Activated CD4-positive, alpha-beta T cell treated with anti-CD3 and anti-CD28 coated beads, Interleukin-2, amount 50 U/mL, for 1 hour (primary cell): ENCODE data around the gene TMPRSS6.

ENCODE experiments used
- DNase-seq: peaks from one replicate; pipeline ENCODE4 v3.0.0-alpha.2; 2020

TMPRSS6 gene

DNA sequence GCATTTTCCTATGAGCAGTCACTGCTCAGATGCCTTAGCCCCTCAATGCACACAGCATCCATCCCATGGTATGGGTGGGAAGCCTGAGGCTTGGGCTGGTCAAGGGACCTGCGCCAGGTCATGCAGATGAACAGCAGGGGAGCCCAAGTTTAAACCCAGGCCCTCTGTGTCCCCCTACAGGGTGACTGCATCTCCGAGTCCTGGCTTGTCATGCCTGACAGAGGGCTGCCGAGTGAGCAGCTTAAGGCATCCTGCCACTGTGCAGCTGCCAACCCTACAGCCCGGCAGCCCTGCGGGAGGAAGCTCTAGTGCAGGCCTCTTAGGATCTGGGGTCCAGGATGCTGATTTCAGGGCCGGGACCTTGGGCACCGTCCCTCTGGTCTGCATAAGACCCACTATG, 30.2 kb upstream of the TMPRSS6 start:
- DNase-seq: no peak

DNA sequence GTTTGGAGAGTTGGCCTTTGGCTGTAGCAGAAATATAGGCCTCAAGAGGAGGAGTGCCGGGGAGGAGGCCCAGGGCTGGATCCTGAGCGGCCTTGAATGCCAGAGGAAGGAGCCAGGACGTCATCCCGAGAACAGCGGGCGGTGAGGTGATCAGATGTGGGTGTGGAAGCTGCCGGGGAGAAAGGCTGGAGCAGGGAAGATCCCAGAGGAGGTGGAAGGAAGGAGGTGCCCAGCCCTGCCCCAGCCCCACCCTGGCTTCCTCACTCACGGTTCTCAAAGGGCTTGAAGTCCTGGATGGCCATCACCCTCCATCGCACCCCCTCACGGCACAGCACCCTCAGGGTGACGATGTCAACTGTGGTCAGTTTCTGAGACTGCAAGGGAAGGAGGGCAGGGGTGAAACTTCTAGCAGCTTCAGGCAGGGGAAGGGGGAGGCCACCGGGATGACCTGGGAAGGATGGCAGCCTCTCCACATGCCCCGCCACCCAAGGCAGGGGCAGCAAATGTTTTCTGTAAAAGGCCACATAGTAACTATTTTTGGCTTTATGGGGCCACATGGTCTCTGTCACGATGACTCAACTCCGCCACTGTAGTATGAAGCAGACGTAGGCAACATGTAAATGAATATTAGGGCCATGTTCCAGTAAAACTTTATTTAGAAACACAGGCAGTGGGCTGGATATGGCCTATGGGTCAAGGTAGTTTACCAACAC, 29.5 kb upstream of the TMPRSS6 start:
- DNase-seq: no peak

DNA sequence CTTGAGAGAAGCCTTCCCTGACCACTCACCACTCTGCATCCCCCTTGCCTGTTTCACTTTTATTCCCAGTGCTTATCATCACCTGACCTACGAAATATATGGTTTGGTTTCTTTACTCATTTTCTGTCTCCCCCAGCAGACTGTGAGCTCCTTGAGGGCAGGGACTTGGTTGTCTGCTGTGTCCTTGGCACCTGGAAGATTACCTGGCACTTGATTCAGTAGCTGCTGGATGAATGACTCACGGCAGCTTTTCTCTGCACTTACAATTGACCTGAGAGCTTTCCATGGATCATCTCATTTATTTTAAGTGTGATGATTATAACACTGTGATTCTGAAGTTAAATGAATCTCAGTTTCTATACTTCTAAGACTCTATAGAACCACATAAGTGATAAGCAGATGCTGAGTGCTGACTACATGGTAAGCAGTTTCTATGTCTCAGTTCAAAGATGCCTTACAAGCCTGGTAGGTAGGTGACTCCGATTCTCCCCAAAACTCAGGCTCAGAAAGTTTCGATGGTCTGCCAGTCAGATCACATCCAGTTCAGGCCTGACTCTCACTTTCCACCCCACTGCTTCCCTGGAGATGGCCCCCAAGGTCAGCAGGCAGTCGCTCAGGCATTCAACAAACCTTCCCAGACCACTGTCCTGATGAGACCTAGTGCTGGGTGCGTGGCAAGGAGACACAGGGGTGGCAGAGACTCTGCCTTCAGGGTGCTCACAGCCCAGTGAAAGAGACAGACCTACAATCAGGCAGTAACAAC, 28.6 kb upstream of the TMPRSS6 start:
- DNase-seq: no peak

DNA sequence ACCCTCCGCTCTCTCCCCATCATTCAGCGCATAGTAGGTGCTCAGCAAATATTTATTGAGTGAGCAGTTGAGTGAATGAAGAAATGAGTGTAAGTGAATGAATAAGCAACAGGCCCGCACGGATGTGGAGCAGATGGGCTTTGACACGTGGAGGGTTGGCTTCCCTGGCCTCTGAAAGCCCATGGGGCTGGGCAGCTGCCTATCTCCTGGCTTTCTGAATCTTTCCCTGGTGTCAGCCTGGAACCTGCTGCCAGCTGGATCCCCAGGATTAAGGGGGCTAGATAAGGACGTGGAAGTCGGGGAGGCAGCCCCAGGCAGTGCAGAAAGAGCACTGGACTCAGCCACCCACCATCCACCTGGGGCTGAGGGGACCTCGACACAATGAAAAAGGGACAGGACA, 27.6 kb upstream of the TMPRSS6 start:
- no peak for DNase-seq

DNA sequence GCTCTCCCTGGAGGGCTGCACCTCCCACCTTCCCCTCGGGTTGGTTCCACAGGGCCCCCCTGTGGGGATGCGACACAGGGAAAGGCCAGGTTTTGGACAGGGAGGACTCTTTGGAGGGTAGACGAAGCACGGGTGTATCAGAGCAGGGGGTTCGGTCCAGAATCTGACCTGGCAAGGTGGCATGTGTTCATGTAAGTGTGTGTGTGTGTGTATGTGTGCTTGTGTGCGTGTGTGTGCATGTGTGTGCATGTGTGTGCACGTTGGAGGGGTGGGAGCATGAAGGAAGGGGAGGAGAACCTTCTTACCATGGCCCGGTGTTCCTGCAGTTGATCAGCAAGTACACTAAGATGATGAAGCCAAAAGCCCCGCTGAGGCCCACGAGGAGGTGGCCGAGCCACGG, 25.5 kb upstream of the TMPRSS6 start:
- no peak for DNase-seq

DNA sequence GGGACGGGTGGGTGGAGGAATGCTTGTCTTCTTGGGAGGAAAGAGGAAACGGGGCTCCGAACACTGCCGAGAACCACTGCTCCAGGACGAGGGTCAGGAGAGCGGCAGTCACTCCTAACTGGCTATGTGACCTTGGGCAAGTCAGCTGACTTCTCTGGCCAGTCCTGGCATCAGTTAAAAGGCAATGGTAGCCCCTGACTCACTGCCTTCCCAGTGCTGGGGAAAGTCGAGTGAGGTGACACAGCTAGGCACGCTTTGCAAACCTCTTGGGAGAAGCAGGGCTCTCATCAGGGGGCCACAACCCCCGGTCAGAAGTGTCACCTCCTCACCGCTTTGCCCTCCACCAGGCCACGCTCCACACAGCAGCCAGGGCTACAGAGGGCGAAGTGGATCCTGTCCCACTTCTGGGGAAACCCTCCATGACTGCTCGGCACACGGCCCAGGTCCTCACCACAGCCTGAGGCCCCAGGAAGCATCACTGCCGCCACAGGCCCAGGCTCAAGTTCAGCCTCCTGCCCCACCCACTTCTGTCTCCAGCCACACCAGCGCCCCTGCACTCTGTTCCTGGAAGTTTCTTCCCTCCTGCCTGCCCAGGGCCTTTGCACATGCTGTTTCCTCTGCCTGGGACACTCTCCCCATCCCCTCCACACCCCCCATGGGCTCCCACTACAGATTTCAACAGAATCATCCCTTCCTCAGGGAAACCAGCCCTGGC, 23.9 kb upstream of the TMPRSS6 start:
- no peak for DNase-seq

DNA sequence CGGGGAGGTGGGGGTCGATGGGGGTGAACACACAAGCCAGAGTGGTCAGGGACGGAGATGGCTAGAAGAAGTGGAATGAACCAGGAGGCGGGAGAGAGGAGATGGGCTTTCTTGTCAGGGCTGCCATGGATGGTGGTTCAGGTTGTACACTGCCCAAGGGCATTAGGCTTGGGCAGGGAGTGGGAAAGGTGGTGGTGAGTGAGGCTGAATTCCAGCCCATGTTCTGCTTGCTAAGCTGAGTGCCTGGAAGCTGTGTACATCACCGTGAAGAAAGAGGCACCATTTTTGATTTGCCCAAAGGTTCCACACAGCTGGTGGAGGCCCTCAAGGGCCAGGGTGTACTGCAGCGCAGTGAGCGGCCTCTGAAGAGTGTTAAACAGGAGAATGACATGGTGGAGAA, 23.3 kb upstream of the TMPRSS6 start:
- DNase-seq: no peak

DNA sequence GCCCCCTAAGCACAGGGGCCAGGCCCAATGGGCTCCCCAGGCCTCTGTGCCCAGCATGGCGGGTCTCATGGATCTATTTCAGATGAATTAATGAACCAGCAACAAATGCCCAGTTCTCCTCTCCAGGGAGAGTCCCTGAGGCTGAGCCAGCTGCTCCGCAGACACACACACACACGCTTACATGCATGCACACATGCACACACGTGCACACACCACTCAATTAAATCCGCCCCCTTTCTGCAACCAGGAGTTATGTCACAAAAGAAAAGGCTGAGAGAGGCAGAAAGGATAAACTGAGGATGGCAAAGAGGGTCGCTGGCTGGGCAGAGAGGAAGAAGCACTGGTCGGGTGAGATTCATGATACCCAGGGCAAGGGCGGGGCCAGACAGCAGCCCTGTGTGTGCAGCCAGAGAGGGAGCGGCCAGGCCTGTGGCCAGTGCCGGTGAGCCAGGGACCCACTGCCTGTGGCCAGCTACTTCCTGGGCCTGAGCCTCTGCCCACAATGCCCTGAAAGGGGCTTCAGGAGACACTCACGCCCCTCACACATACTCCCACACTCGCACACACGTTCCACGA, 20.4 kb upstream of the TMPRSS6 start:
- DNase-seq: no peak

DNA sequence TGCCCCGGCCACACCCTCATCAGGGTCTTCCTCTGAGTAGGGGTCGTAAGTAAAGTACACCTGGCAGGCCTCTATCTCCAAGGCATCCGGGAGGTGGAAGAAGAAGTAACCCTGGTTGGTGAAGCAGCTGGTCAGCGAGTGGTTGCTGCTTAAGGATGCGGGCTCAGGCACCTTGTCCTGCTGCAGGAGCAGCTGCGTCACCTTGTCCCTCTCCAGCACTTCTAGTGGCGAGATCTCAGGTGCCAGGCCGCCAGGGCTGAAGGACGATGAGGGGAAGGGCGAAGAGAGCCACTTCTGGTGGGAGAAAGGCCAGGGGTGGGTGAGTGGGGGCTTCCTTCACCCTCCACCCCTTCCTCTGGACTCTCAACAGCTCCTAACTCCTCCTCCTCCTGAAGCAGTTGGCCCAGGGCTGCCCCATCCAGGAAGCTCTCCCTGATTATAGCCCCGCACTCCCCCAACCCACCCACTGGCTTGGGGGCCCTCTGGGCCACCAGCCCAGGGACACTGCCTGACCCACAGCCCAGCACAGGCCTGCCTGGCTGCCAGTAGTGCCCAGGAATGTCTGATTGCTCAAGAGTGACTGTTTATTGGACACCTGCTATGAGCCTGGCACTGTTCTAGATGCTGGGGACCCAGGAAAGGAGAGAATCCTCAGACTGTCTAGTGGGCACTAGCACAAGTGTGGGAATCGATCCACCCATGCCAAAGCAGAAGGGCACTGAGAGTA, 19.2 kb upstream of the TMPRSS6 start:
- DNase-seq: no peak

DNA sequence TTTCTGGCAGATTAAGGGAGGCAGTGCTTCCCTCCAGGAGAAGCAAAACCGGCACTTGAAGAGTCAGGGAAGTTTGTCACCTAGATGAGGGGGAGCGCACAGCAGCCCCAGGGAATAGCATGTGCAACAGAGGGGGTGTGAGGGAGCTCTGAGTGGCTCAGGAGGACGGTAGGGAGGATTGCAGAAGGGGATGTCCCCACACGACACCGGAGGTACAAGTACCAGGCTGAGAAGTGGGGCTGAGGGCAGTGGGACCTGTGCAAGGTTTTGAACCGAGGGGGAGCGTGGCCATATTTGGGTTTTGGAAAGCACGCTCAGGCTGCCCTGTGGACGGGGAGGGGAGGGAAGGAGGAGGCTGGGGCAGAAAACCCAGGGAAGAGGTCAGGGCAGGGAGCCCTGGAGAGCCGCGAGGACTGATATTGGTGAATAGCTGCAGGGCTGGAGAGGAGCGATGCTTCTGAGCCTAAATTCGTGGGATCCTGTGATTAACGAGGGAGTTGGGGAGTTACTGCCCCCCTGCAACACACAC, 17.9 kb upstream of the TMPRSS6 start:
- DNase-seq: no peak

DNA sequence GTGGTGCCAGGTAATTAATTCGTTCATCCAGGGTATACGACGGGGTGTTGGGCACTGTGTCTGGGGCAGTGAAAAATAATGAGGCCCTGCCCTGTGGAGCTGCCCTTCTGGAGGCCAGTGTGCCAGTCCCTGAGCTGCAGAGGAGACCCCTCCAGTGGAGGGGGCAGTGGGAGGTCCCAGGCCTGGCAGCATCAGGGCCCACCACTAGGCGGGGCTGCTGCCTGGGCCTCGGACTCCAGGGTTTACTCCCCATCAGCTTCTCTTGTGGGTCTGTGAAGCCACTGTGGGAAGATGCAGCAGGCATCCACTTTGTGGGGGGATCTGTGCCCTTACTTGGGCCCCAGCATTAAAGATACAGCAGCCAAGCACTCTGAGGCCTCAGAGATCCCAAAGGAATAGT, 17.4 kb upstream of the TMPRSS6 start:
- no peak for DNase-seq

DNA sequence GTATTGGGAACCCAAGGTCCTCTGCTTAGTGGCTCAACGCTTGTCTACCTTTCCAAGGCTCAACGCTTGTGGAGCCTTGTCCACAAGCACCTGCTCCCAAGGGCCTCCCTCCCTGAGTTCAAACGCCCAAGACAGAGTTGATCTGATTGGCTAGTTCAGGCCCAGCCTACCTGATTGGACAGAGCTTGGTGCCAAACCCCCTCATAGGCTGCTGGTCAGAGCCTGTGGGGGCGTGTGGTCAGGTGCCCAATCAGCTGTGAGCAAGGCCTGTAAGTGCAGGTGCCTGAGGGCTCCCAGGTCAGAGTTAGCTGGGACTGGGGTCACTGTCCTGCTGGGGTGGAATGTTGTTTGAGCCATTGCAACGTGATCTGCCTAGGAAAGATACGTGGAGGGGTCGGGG, 16.9 kb upstream of the TMPRSS6 start:
- DNase-seq: no peak

DNA sequence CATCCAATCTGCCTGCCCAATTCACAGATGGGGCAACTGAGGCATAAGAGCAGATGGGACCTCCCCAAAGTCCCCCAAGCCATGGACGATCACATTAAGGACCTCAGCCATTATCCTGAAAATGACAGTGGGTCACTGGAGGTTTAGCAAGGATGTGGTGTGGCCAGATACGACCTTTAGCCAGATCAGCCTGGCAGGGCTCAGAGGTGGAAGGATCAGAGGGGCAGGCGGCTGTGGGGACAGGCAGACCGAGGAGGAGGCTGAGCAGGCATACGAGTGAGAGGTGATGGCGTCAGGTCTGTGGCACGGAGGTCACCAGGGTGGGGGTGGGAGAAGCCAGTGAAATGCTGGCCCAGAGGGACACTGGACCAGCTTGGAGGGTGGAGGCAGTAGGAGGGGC, 14.1 kb upstream of the TMPRSS6 start:
- no peak for DNase-seq

DNA sequence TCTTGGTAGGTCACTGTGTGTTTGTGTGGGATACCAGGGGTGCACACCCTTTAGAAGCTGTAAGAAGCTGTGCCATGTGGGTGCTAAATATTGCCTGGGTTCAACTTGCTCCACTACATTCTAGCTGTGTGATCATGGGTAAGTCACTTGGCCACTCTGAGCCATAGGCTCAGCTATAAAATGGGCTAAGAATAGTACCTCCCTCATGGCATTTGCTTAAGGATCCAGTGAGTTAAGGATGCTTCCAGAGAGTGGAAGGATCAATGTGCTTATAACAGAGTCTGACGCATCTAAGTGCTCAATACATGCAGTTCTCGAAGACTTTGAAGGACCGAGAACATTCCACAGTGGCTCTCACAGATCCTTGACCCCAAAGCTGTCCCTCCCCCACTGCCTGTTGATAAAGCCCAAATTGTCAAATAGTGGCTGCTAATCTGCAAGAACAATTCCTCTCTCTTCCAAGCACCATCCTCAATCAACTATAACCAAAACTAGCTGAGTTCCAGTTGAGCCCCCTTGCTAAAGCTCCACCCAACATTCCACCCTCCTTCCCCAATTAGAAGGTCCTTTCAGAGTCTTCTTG, 13.2 kb upstream of the TMPRSS6 start:
- no peak for DNase-seq

DNA sequence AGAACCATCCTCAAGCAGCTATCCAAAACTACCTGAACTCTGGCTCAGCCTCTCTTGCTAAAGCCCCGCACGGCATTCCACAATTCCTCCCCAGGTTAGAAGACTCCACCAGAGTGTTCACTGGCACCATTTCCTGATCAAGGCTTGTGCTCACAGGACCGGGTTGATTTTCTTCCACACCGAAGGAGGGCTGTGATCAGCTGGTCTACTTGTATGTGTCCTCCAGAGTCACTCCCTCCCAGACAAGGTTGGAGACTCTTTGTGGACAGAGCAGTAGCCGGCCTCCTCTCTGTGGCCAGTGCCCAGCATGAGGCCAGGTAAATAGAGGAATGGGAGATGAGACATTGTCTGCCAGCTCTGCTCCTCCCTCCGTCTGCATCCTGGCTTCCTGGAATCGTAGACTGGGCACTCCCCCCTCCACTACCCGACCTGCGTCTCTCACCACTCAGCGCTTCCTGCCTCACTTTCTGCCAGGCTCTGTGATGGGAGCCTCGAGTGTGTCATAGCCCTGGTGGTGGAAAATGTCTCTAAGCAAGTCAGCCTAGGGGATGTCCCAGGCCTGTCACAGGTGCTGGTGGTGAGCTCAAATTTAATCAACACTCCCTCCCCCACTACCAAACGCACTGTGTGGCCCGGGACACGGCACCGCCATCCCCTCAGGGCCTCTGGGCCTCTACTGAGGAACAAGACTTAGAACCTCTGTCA, 12.5 kb upstream of the TMPRSS6 start:
- peak; percentile 89 for DNase-seq

DNA sequence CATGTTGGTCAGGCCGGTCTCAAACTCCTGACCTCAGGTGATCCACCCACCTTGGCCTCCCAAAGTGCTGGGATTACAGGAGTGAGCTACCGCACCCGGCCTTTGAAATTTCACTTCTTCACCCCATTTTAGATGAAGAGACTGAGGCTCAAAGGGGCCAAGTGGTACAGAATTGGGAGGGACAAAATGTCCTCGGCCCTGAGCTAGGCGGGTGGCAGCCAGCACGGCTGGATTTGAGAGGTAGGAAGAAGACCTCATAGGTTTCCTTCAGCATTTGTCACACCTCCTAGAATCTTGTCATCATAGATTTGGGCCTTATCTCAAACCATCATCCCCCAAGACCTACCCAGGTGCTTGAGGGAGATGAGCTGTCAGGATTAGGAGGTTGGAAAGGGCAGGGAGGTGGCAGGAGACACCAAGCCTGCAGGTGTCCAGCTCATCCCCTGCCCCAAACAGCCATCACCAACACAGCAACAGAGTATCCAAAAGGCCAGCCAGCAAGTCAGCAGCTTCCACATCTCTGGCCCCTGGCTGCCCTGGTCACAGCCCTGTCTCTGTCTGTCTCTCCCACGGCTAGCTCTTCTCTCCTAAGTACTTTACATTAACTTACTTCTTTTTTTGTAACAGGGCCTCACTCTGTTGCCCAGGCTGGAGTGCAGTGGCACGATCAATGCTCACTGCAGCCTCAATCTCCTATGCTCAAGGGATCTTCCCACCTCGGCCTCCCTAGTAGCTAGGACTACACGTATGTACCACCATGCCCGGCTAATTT, 11.2 kb upstream of the TMPRSS6 start:
- no peak for DNase-seq

DNA sequence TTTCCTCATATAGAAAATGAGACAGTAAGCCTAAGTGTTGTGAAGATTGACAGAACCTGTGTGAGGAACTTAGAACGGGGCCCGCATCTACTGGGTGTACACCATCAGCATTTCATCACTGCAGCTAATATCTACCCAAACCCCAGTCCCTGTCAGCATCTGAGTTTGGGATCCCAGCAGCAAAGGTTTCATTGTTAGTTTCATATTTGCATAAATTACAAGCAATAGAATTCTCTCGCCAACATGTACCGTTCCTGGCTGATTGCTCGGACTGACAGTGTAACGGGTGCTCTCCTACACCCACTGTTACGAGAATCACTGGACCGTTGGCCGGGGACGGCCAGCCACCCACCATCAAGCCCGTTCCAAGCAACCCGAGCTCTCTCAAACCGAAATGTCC, 10.4 kb upstream of the TMPRSS6 start:
- DNase-seq: no peak

DNA sequence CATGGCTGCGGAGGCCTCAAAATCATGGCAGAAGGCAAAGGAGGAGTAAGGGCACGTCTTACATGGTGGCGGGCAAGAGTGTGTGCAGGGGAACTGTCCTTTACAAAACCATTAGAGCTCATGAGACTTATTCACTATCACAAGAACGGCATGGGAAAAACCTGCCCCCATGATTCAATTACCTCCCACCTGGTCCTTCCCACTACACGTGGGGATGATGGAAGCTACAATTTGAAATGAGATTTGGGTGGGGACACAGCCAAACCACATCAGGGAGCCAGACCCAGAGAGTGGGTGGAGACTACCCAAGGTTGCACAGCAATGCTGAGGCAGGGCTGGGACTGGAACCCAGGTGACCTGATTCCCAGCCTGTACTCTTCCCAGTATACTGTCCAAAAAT, 8.6 kb upstream of the TMPRSS6 start:
- no peak for DNase-seq

DNA sequence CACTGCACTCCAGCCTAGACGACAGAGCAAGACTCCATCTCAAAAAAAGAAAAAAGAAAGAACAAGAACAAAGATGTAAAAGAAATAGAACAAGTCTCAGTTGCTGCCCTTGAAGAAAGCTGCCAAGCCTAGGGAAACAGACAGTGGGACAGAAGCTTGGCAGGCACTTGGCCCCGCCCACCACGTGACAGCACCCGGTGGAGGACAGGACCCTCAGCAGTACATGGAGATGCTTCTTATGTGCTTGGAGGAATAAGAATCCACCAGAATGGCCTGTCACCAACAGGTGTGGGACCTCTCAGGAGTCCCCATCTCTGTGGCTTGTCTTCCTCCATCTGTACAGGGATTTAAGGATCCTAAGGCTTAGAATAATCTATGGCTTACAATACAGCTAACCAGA, 7.6 kb upstream of the TMPRSS6 start:
- no peak for DNase-seq

DNA sequence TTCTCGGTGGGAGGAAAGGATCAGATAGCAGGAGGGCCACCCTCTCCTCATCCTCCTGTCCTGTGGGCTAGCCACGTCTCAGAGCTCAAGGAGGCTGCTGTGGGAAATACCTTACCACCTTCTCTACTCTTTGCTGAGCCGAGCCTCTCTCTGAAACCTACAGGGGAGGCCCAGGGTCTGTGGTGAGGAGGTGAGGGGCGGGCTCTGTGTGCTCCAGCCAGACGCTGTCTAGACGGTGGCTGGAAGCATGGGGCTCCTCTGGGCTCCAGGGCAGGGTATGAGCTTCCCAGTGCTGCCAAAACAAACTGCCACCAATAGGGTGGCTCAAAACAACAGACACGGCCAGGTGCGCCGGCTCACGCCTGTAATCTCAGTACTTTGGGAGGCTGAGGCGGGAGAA, 5.5 kb upstream of the TMPRSS6 start:
- DNase-seq: no peak

DNA sequence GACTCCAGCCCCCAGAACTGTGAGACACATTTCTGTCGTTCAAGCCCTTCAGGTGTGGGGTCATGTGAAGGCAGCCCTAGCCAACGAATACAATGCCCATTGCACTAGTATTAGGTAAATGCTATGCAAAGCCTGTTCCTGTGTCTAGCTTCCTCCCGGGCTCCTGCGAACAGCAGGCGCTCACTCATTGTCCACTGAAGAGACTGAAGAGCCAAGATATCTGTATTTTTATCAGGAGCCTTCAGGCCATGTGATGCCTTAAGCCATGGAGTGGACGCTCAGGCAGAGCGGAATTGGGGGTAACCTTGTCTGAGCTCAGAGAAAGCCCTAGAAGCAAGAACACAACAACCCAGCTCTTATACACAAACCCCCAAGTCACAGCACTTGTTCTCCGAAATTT, 4.2 kb upstream of the TMPRSS6 start:
- DNase-seq: no peak
